ENCODE data around the gene SIRT6. TPM values are rescaled to one million over a fixed set of nuclear protein-coding genes. Genes with fewer than 3 reads are reported as not detected.

SIRT6 gene
- total and polyA plus RNA-seq, 2 donors (not counting 1 experiment from before 2014, with no cell fraction given), result 8.8 to 9.2 TPM

GRCh38 chr19:4189641-4190040 lies 7.3 kb upstream of the SIRT6 start:
- H3K36me3 ChIP-seq (ENCODE audit: control insufficient read depth, insufficient read depth, low read length), result no peaks in the 10 kb centered on the region
- no peak overlapping the region for H3K9ac ChIP-seq (ENCODE audit: insufficient read depth, low read length)
- DNase-seq (ENCODE audit: low read depth in 2 of 2), result no peak
- H3K79me2 ChIP-seq (ENCODE audit: control insufficient read depth, insufficient read depth, low read length), result no peaks in the 10 kb centered on the region
- no peak overlapping the region for H3K4me3 ChIP-seq (replicated peaks in 1 of 4; ENCODE audit: control extremely low read depth in 1 of 4, insufficient read depth in 1 of 4, low read depth in 3 of 4, low read length in 4 of 4)
- H3K4me2 ChIP-seq (ENCODE audit: extremely low read depth, insufficient read depth, low read length), result no peak overlapping the region
- no peak overlapping the region for H2AFZ ChIP-seq (ENCODE audit: low read length)
- H3K9me3 ChIP-seq (ENCODE audit: control insufficient read depth, insufficient read depth, low read depth, low read length), result no peaks in the 10 kb centered on the region
- no peaks in the 10 kb centered on the region for H3K4me1 ChIP-seq (ENCODE audit: control insufficient read depth, extremely low read depth, insufficient read depth, low read length)
- H3K27ac ChIP-seq (ENCODE audit: insufficient read depth, low read length), result no peak overlapping the region
- peaks cover 4% of the 10 kb centered on the region for H3K27me3 ChIP-seq (ENCODE audit: control insufficient read depth, insufficient read depth, low read length)
- no peak for TF ChIP-seq CTCF (conservative IDR thresholded peaks at IDR 0.05 in 1 of 2, IDR thresholded peaks at IDR 0.05 in 1 of 2; ENCODE audit: low read depth in 1 of 2, low read length in 2 of 2)
- TF ChIP-seq EZH2 (IDR thresholded peaks at IDR 0.05; ENCODE audit: low read length, missing control alignments), result no peak
- no peaks in the 10 kb centered on the region for H4K20me1 ChIP-seq (ENCODE audit: control insufficient read depth, extremely low read depth, insufficient read depth, low read length)

DNA sequence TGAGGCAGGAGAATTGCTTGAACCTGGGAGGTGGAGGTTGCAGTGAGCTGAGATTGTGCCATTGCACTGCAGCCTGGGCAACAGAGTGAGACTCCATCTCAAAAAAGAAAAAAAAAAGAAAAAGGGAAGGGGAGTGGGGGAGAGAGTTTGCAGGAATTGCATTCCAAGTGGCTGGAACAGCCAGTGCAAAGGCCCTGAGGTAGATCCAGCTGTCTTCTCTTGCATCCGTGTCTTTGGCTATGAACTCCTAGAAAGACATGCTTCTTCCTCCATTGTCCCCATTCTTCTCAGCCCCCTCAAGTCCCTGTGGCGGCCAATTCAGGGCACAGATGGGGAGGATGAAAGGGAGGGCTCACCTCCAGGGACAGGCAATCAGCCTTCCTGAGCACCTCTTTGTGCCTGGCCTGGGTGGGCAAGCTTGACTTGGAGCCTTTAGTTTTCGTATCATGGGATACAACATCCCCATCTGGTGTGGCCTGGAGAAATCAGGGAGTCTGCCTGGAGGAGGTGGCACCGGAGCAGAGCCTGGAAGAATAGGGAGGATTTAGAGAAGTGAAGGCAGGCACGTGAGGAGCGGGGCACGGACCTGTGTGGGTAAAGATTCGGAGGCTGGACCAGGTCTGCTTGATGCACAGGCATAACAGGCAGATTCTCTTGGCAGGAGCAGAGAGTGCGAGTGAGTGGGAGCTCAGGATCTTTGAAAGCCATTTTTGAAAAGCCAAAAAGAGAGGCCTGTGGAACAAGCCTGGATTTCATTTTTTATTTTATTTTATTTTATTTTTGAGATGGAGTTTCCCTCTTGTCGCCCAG lies 5.2 kb upstream of the SIRT6 start:
- H3K4me1 ChIP-seq (ENCODE audit: control insufficient read depth, extremely low read depth, insufficient read depth, low read length), result no peaks in the 10 kb centered on the region
- no peak overlapping the region for H2AFZ ChIP-seq (ENCODE audit: low read length)
- no peaks in the 10 kb centered on the region for H3K36me3 ChIP-seq (ENCODE audit: control insufficient read depth, insufficient read depth, low read length)
- H3K27ac ChIP-seq (ENCODE audit: insufficient read depth, low read length), result no peak overlapping the region
- no peak overlapping the region for H3K4me3 ChIP-seq (replicated peaks in 1 of 4; ENCODE audit: control extremely low read depth in 1 of 4, insufficient read depth in 1 of 4, low read depth in 3 of 4, low read length in 4 of 4)
- no peaks in the 10 kb centered on the region for H3K9me3 ChIP-seq (ENCODE audit: control insufficient read depth, insufficient read depth, low read depth, low read length)
- no peak overlapping the region for H3K9ac ChIP-seq (ENCODE audit: insufficient read depth, low read length)
- no peaks in the 10 kb centered on the region for H3K27me3 ChIP-seq (ENCODE audit: control insufficient read depth, insufficient read depth, low read length)
- DNase-seq (ENCODE audit: low read depth in 2 of 2), result no peak
- no peak overlapping the region for H3K4me2 ChIP-seq (ENCODE audit: extremely low read depth, insufficient read depth, low read length)
- H3K79me2 ChIP-seq (ENCODE audit: control insufficient read depth, insufficient read depth, low read length), result no peaks in the 10 kb centered on the region
- TF ChIP-seq EZH2 (IDR thresholded peaks at IDR 0.05; ENCODE audit: low read length, missing control alignments) (no peak), CTCF (conservative IDR thresholded peaks at IDR 0.05 in 1 of 2, IDR thresholded peaks at IDR 0.05 in 1 of 2; ENCODE audit: low read depth in 1 of 2, low read length in 2 of 2) (no peak)
- H4K20me1 ChIP-seq (ENCODE audit: control insufficient read depth, extremely low read depth, insufficient read depth, low read length), result no peaks in the 10 kb centered on the region

DNA sequence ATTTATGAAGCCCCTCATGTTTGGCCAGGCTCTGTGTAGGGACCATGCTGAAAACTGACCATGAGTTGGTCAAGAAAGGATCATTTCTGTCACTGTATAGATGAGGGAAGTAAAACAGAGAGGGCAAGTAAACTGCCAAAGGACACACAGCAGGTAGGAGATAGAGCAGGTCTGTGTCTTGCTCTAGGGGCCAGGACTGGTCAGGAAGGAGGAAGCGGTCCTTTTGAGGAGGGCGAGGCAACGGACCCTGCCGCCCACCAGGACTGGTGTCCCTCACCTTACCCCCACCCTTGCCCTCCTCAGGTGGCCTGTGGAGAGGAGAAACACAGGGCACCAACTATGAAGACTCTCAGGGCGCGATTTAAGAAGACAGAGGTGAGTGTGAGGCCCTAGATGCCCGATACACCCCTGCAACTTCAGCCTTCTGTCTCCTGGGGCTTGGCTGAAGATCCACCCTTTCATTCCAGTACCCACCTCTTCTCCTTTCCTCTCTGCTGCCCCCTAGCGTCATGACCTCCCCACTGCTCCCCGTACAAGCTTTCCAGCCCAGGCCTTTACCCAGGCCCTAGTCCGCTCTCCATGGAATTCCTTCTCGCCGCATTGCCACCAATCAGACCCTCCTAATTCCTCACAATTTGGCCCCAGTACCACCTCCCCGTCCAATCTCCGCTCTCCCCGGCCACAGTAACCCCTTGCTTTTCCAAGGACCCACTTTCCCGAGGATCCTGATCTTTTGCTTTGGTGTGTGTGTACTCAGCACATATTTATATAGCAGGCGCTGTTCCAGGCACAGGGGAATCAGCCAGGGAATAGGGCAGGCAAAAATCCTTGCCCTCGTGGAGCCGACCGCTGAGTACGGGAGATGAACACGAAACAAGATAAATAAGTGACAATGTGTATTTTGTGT lies 4.0 kb upstream of the SIRT6 start:
- H3K27me3 ChIP-seq (ENCODE audit: control insufficient read depth, insufficient read depth, low read length), result no peaks in the 10 kb centered on the region
- peak; percentile 31 to 68 for DNase-seq (ENCODE audit: low read depth in 2 of 2)
- no peak overlapping the region for H3K9ac ChIP-seq (ENCODE audit: insufficient read depth, low read length)
- H3K4me2 ChIP-seq (ENCODE audit: extremely low read depth, insufficient read depth, low read length), result no peak overlapping the region
- H2AFZ ChIP-seq (ENCODE audit: low read length), result peak overlapping the region; percentile 25
- no peaks in the 10 kb centered on the region for H3K4me1 ChIP-seq (ENCODE audit: control insufficient read depth, extremely low read depth, insufficient read depth, low read length)
- H3K9me3 ChIP-seq (ENCODE audit: control insufficient read depth, insufficient read depth, low read depth, low read length), result no peaks in the 10 kb centered on the region
- H3K79me2 ChIP-seq (ENCODE audit: control insufficient read depth, insufficient read depth, low read length), result peaks cover 5% of the 10 kb centered on the region
- H4K20me1 ChIP-seq (ENCODE audit: control insufficient read depth, extremely low read depth, insufficient read depth, low read length), result no peaks in the 10 kb centered on the region
- H3K27ac ChIP-seq (ENCODE audit: insufficient read depth, low read length), result no peak overlapping the region
- no peaks in the 10 kb centered on the region for H3K36me3 ChIP-seq (ENCODE audit: control insufficient read depth, insufficient read depth, low read length)
- no peak overlapping the region for H3K4me3 ChIP-seq (replicated peaks in 1 of 4; ENCODE audit: control extremely low read depth in 1 of 4, insufficient read depth in 1 of 4, low read depth in 3 of 4, low read length in 4 of 4)
- TF ChIP-seq EZH2 (IDR thresholded peaks at IDR 0.05; ENCODE audit: low read length, missing control alignments) (no peak), CTCF (conservative IDR thresholded peaks at IDR 0.05 in 1 of 2, IDR thresholded peaks at IDR 0.05 in 1 of 2; ENCODE audit: low read depth in 1 of 2, low read length in 2 of 2) (peak; percentile 90)

Data from fibroblast of lung (primary cell).